DMS153 treated with DMSO at 0.1 percent for 48 hours (cell line): ENCODE results near the gene WDR47.
"Not testable (repeated sequence)": the region's sequence is repeated elsewhere in the genome, so short reads cannot be mapped to it uniquely, and the experiment has no call there.

Source experiments
- DNase-seq: peaks from one replicate; lab custom pipeline; 2025; ENCODE audit not compliant: unreplicated experiment; lab: John Stamatoyannopoulos, UW

WDR47 gene

DNA sequence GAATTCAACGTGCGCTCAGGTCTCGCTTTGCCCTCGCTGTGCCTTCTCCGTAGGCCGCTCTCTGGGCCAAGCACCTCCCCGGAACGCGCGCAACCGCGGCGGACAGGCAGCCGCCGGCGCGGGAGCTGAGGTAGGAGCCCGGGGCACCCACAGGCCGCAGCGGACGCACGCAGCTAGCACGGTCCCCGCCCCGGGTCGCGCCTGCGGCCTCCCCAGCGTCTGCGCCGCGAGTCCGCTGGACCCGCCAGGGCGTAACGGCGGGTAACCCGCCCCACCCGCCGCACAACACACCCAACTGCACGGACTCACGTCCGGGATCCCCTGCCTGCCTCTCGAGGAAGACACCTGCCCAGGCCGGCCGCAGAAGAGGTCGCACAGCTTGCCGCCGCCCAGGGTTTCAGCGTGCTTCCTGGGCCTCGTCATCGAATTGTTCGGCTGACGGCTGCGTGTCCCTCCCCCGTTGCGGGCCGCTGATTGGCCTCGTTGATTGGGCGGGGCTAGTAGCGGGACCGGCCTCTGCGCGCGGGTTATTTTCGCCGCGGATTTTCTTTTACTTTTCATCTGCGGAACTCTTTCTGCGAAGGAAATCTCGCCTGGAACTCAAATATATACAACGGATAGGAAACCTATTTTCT is 78.7 kb downstream of the WDR47 start, which contains the start of gene CLCC1:
CLCC1 (minus strand) TSS at position 433 of the 635 bp plus-strand sequence. CDS start 13,047 bp downstream, outside the sequence.
- peak; percentile 84 for DNase-seq

DNA sequence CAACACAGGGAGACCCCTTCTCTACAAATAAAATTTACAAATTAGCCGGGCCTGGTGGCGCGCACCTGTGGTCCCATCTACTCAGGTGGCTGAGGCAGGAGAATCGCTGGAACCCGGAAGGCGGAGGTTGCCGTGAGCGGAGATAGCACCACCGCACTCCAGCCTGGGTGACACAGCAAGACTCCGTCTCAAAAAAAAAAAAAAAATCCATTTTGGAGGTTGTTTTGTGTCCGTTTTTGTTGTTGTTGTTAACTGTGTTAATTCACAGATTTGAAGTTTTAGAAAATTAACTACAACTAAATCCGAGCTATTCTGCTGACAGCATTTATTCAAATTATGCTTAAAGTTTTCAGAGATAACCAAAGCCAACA is 79.2 kb downstream of the WDR47 start:
- no peak for DNase-seq

DNA sequence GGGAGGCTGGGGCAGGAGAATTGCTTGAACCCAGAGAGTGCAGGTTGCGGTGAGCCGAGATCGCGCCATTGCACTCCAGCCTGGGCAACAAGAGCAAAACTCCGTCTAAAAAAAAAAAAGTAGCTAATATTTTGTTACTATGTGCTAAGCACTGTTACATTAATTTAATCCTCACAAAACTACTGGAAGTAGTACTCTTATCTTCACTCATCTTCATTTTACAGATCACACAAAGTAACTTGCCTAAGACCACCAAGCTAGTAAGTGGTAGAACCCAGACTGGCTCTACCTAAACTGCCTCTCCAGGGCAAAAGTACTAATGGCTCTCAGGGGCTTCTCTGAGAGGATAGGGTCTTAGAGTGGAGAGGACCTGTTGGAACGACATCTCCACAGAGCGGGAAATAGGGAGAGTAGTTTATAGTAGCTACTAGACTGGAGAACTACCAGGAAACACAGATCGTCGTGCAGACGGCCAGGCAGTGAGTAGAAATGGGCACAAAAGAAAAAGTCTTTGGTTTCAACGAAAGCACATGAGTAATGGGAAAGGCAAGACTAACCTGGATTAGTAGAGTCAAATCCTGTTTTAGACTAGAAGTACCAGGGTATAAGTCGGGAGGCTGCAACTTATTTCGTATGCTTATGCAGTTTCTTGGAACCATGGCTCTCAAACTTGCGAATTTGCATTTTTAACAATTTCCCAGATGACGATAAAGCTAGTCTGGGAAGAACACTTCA is 80.0 kb downstream of the WDR47 start:
- no peak for DNase-seq

DNA sequence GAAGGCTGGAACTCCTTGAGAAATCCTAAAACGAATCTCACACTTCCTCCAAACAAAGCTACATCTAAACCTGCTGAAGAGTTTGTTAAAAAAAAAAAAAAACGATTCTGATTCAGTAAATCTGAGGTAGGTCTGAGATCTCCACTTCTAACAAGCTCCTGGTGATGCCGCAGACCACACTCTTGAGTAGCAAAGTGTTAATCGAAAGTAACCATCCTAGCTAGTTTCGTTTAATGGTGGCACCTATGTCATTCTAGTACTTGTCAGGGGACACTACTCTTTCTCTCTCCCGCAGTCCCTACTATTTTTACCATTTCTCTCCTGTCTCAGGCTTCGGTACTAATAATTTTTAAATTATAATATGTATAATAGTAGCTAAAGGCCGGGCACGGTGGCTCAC is 80.7 kb downstream of the WDR47 start:
- no peak for DNase-seq

DNA sequence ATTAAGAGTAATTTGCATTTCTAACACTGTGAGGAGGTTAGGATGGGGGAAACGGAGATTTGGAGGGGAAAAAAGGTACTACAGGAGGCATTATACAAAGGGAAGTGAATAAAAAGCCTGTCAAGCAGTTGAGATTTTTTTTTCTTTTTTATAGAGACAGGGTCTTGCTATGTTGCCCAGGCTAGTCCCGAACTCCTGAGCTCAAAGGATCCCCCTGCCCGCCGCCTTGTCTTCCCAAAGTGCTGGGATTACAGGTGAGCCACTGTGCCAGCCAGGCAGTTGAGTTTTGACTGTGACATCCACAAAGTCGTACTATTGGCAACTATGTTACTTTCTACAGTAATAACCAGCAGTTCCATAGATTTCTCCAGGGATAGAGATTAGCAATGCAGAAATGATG is 81.2 kb downstream of the WDR47 start:
- DNase-seq: no peak

DNA sequence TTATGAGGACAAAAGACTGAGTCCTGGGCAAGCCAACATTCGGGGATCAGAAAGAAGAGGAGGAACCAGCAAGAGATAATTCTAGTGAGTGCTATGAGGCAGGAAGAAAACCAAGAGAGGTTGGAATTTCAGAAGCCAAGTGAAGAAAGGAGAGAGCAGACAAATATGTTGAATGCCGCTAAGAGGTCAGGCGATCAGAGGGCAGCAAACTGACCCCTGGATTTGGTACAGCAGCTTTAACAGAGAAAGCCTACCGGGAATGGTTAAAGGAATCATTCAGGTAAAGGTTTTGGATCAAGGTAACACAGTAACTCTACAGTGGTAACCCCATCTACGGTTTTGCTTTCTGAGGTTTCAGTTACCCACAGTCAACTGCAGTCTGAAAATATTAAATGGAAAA is 84.0 kb downstream of the WDR47 start:
- DNase-seq: no peak

DNA sequence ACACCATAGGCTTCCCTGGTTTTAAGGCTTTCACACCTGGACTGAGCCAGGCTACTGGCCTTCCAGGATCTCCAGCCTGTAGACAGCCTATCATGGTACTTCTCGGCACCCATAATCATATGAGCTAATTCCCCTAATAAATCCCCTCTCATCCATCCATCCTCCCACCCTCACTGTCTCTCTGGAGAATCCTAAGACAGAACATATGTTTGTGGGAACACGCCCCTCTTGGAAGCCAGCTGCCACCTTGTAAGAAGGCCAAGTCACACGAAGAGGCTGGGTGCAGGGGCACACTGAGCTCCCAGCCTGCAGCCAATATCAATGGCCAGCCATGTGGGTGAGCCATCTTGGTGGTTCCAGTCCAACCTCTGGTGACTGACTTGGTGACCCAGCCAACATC is 86.0 kb downstream of the WDR47 start:
- DNase-seq: no peak

DNA sequence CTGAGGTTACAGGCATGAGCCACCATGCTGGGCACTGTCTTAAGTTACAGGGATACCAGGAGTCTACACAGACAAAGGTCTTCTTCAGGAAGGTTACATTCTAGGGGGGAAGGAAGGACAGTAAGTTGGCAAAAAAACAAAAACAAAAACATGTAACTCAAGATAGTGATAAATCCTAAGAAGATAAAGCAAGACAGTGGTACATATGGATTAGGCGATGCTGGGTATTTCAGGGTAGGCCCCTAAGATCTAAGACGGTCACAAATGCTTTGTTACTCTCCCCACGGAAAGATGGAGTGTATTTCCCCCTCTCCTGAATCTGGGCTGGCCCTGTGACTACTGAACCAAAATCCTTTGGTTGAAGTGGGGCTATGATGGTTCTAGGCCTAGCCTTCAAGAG is 86.8 kb downstream of the WDR47 start:
- DNase-seq: no peak

DNA sequence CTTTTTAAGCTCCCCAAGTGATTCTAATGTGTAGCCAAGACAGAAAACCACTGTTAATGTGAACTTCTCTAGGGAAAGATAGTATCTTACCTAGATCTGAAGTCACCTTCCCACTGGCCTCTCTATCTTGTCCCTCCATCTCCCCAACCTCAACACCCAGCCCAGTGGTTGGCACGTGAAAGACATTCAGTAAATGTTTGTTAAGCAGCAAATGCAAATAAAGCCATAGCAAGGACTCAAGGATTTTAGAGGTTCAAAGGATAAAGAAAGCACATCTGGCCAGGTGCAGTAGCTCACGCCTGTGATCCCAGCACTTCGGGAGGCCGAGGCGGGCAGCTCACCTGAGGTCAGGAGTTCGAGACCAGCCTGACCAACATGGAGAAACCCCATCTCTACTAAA is 88.5 kb downstream of the WDR47 start:
- no peak for DNase-seq

DNA sequence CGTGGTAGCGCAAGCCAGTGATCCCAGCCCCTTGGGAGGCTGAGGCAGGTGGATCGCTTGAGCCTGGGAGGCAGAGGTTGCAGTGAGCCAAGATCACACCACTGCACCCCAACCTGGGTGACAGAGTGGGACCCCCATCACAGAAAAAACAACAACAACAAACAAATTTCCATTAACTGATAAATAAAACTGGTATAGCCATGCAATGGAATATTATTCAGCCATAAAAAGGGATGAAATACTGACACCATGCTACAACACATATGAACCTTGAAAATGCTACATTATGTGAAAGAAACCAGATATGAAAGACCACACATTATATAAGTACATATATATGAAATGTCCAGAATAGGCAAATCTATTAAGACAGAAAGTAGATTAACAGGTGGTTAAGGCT is 90.7 kb downstream of the WDR47 start:
- no peak for DNase-seq

DNA sequence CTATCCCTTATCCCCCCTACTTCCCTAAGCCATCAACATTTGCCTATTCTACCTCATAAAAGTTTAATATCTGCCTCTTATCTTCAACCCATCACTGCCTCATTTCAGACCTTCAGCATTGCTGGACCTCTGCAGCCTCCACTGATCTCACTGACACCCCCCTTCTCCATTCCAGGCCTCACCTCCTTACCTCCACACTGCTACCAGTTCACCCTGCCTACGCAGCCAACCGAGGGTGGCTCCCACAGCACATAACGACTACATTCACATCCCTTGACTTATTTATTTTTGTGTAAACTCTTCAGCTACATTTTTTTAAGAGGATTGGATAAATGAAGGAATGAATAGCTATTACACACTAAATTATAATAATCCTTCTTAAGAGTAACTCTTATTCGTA is 92.9 kb downstream of the WDR47 start:
- no peak for DNase-seq

DNA sequence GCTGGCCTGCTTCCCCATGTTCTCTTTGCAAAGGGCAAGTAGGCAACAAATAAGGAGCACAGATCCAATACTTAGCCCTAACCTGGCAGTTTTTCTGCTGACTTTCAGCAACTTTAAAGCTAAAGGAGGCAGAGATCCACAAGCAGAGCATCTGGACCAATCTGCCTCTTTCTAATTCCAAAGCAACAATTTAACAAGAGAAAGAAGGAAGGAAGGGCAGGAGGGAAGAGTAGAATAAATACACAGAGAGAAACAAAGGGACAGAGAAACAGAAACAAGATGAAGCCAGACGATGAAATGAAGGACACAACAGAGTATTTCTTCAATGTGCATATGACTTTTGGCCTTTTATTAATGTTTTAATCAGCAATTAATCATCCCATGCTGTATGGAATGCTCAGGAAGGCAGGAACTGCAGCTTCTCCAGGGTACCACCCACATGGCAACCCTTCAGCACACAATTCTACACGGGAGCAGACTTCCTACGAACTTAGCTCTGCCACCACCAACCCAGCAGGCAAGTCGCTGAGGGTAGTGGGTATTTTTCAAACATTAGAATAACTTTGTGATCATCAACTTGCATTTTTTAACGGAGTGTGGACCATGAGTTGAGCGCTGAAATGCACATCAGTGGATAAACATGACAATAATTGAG is 93.9 kb downstream of the WDR47 start:
- no peak for DNase-seq

DNA sequence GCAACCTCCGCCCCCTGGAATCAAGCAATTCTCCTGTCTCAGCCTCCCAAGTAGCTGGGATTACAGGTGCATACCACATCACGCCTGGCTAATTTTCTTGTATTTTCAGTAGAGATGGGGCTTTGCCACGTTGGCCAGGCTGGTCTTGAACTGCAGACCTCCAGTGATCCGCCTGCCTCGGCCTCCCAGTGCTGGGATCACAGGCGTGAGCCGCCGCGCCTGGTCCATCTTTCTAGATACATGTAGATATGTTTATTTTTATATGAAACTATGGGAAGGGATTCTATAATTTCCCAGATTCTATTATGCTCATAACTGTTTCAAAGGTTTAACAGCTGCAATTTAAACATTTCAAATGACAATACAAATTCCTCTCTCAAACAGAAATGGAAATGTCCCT is 105.7 kb downstream of the WDR47 start:
- DNase-seq: no peak

DNA sequence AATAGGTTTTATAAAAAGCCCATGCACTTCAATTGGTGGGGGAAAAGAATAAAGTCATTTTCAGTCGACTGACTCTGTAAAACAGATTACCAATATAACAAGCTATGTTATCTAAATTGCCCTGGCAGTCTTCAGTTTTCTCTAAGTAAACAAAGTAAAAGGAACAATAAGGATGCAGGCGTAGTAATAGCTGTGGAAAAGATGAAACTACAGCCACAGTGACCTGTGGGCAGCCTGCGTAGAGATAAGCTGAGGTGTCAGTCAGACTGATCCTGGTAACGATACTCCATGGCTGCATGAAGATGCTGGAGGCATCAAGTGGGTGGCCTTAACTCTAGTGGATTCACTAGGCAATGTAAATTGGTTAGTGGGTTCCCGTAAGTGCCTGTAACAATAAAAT is 108.0 kb downstream of the WDR47 start:
- DNase-seq: no peak

DNA sequence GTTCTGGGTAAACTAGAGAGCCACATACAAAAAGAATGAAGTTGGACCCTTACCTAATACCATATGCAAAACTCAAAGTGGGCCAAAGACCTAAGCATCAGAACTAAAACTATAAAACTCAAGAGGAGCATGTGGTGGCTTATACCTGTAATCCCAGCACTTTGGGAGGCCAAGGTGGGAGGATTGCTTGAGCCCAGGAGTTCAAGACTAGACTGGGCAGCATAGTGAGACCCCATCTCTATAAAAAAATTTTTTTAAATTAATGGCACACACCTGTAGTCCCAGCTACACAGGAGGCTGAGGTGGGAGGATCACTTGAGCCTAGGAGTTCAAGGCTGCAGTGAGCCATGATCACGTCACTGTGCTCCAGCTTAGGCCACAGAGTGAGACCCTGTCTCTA is 114.3 kb downstream of the WDR47 start:
- not testable (repeated sequence) for DNase-seq

DNA sequence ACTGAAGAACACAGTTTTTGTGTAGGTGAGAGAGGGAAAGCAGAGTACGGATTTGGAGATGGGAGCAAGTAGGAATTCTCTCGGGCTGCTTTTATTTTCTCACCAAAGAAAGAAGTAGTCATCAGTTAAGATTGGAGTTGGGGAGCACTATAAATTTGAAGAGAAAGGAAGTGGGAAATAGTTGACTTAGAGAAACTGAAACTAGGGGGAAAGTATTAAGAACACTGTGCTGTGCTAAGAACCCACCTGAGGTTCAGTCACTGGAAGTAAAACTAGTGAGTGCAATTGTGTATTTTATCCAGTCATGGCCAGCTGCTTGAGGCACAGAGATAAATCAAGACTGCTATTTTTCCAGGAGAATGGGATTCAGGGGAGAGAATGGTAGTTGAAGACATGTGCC is 116.0 kb downstream of the WDR47 start:
- no peak for DNase-seq
